Stimulated activated naive B cell treated with anti-CD40 and anti-IgM and Interleukin-4, amounts not matched to agents 10 μg/mL and 1 μg/mL and 100 μg/mL, for 72 hours (primary cell): Measurements from ENCODE around the gene ENTPD6.

Experiments
- ATAC-seq, 2 donors: fragments of 150-1000 bp; cut with Tn5 transposase; replicated peaks; 2 replicates each; pipeline ENCODE4 v1.10.0; 2021; ENCODE audit warnings: moderate library complexity in 1 of 2
- DNase-seq: peaks from one replicate; pipeline ENCODE4 v3.0.0; 2021
- H3K27ac Mint-ChIP-seq: one replicate; pipeline ENCODE4 v1.8.0; 2022; ENCODE audit warnings: mild to moderate bottlenecking, mixed read lengths
- H3K27me3 Mint-ChIP-seq, 2 donors: one replicate each; pipeline ENCODE4 v1.8.0; 2022; ENCODE audit warnings: mixed read lengths in 2 of 2
- H3K36me3 Mint-ChIP-seq, 2 donors: one replicate each; pipeline ENCODE4 v1.8.0; 2022; ENCODE audit warnings: mixed read lengths in 2 of 2, mild to moderate bottlenecking in 1 of 2
- H3K4me1 Mint-ChIP-seq, 2 donors: one replicate each; pipeline ENCODE4 v1.8.0; 2022; ENCODE audit warnings: mixed read lengths in 2 of 2, mild to moderate bottlenecking in 1 of 2
- H3K4me3 Mint-ChIP-seq, 2 donors: one replicate each; pipeline ENCODE4 v1.8.0; 2022; ENCODE audit warnings: mild to moderate bottlenecking in 2 of 2, mixed read lengths in 2 of 2, moderate library complexity in 1 of 2
- H3K9me3 Mint-ChIP-seq, 2 donors: one replicate each; pipeline ENCODE4 v1.8.0; 2022; ENCODE audit warnings: mixed read lengths in 2 of 2, mild to moderate bottlenecking in 1 of 2

Gene ENTPD6

DNA sequence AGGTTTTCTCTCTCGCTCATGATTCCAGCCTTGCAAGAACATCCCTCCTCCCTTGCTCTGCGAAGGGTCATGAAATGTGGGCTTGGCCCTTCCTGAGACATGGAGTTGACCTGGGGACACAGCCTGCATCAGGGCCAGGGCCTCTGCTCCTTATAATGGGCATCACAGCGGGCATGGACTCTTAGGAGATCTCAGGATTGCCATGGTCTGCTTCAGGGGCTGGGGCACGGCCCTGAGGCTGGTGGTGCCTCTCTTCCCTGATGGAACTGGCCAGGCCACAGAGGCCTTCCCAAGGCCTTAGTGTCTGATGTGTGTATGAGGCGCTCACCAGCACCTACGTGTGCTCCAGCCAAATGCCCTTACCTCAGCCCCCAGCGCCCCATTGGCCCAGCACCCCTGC lies 23.9 kb downstream of the ENTPD6 start:
- peaks cover 0 to 2% of the 10 kb centered on the region in 2 donors for H3K4me1 Mint-ChIP-seq
- no peak overlapping the region for H3K27ac Mint-ChIP-seq
- H3K27me3 Mint-ChIP-seq = no peaks in the 10 kb centered on the region
- no peak overlapping the region for H3K4me3 Mint-ChIP-seq
- no peaks in the 10 kb centered on the region for H3K9me3 Mint-ChIP-seq
- DNase-seq (no peak), ATAC-seq (no peak)
- H3K36me3 Mint-ChIP-seq = peaks cover 47 to 58% of the 10 kb centered on the region in 2 donors

DNA sequence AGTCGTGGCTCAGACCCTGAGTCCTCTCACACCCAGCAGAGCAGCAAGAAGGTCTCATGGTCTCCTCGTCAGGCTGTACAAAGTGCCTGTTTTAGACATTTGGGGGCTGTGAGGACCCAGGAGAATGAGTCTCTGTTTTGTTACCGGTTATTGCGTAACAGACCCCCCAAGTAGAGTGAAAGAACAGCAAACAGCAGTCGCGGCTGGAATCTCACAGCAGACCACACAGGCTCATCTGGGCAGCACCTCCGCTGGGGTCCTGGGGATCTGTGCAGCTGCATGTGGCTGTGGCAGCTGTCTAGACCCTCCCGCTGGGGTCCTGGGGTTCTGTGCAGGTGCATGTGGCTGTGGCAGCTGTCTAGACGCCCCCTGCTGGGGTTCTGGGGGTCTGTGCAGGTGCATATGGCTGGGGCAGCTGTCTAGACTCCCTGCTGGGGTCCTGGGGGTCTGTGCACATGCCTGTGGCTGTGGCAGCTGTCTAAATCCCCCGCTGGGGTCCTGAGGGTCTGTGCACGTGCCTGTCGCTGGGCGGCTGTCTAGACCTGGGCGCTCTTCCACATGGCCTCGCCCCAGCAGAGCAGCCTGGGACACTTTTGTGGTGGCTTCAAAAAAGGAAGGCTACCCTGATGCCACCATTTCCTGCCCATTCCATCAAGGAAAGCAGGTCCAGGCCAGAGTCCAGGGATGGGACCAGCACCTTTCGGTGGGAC lies 24.7 kb downstream of the ENTPD6 start:
- Mint-ChIP-seq H3K27ac (no peak overlapping the region), H3K36me3 (peaks cover 48 to 56% of the 10 kb centered on the region in 2 donors), H3K4me1 (peaks cover 0 to 2% of the 10 kb centered on the region in 2 donors), H3K27me3 (no peaks in the 10 kb centered on the region), H3K9me3 (no peaks in the 10 kb centered on the region), H3K4me3 (no peak overlapping the region)
- ATAC-seq (peak; percentile 42 to 58), DNase-seq (no peak)

DNA sequence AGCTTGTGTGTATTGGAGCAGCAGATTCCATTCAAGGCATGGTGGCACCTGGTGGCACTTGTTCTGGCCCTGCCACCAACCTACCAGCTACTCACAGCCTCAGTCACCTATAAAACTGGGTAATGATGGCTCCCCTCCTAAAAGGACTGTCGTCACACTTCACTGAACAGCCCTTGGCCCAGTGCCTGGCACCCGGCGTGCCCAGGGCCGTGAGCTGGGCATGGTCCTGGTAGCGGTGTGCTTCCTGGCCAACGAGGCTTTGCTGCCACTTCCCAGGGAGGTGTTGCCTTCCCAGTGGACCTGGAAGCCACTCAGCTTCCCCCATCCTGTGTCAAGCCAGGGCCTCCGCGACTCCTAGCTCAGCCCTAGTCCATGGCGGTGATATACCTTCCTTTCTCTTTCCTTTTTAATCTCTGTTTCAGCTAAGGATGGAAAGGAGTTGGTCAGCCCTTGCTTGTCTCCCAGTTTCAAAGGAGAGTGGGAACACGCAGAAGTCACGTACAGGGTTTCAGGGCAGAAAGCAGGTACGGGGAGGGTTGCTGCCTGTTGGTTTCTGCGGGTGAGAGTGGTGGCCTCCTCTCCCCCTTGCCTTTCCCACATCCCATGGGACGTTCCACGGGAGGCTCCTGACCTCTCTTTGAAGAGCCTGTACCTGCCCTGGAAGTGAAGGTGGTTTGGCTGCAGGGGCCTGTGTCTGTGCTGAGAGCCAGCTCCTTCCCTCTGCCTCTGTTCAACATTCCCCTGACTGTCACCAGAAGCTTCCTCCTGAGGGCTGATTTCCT lies 25.5 kb downstream of the ENTPD6 start:
- Mint-ChIP-seq H3K27me3 (no peaks in the 10 kb centered on the region), H3K4me3 (no peak overlapping the region), H3K9me3 (no peaks in the 10 kb centered on the region), H3K36me3 (peaks cover 49 to 55% of the 10 kb centered on the region in 2 donors), H3K4me1 (peaks cover 0 to 2% of the 10 kb centered on the region in 2 donors), H3K27ac (no peak overlapping the region)
- DNase-seq (no peak), ATAC-seq (no peak)

DNA sequence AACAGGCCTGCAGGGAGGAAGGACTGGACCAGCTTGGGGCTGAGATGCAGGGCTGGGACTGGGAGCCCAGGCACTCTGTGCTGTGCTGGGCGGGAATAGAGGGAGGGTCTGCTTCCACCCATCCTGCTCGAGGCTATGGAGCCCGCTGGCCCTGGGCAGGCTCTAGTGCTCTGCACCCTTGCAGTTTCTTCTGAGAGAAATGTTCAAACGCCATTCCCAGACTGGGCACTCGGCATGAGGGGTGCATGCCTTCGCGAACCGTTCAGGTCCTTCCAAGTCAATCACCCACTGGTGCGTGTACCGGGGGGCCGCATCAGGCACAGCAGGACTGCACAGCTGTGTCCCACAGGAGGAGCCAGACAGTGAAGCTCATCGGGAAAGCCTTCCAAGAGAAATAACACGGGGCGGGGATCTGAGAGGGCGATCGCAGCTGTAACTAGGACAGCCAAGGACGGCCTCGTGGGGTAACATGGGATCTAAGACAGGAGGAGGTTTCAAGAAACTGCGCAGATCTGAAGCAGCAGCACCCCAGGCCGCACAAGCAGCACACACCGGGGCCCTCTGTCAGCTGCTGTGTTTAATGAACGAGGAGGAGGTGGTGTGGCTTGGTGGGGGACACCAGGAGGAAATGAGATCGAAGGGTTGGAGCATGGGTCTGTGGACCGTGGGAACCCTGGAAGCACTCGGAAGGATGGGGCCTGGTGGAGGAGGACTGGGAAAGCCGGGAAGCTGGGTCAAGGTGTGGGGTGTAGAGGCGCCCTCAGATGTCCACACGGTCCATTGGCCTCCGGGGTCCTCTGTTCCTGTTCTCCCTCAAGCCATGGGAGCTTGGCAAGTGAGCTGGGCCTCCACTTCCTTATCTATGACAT lies 26.3 kb downstream of the ENTPD6 start:
- no peak for ATAC-seq
- no peaks in the 10 kb centered on the region for H3K27me3 Mint-ChIP-seq
- H3K4me3 Mint-ChIP-seq = no peak overlapping the region
- no peak for DNase-seq
- peaks cover 48 to 51% of the 10 kb centered on the region in 2 donors for H3K36me3 Mint-ChIP-seq
- peaks cover 0 to 2% of the 10 kb centered on the region in 2 donors for H3K4me1 Mint-ChIP-seq
- H3K27ac Mint-ChIP-seq = no peak overlapping the region
- no peaks in the 10 kb centered on the region for H3K9me3 Mint-ChIP-seq

DNA sequence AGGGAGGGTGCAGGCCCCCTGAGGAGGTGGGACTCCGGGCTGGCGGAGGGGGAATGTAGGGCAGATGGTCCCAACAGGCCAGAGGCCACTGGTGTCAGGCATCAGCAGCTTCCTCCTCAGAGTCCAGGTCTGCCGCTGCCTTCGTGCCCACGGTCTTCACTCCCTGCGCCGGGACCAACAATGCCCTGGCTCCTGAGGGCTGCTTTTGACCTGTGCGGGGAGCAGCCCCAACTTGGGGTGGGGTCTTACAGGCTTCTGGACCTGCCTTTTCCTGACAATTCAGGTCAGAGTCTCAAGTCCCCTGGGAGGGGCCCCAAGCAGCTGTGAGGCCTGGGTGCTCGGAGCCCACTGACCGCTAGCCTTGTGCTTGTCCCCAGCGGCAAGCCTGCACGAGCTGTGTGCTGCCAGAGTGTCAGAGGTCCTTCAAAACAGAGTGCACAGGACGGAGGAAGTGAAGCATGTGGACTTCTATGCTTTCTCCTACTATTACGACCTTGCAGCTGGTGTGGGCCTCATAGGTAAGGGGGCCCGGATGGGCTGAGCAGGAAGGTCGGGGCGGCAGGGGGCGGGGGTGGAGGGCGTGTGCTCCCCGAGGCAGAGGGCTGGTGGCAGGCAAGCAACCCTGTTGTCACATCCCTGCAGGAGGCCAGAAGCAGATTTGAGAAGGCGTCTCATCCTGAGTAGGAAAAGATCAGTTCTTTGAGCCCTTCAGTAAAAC lies 27.1 kb downstream of the ENTPD6 start:
- Mint-ChIP-seq H3K9me3 (no peaks in the 10 kb centered on the region), H3K27me3 (no peaks in the 10 kb centered on the region), H3K27ac (no peak overlapping the region), H3K4me1 (peaks cover 0 to 2% of the 10 kb centered on the region in 2 donors), H3K36me3 (peaks cover 47 to 51% of the 10 kb centered on the region in 2 donors), H3K4me3 (no peak overlapping the region)
- DNase-seq (no peak), ATAC-seq (peak in 1 of 2 donors; percentile 6)

DNA sequence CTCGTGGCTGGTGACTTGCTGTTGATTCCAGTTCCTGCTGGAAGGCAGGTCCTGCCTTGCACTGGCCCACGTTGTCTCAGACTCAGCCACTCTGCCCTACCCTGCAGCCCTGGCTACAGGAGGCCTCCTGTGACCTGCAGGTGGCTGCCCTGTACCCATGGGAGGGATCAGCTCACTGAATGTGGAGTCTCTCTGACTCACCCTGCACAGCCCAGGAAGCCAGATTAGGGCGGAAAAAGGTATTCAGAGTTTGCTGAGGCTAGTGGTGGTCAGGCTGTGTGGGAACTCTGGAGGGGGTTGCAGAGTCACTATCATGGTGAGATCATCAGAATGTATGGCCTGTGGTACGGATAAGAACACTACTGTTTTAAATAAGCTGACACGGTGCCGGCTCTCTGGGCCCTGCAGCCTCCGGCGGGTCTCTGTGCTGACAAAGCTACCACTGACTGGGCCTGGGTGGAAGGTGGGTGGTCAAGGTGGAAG lies 27.7 kb downstream of the ENTPD6 start:
- H3K4me3 Mint-ChIP-seq = no peak overlapping the region
- DNase-seq = no peak
- H3K36me3 Mint-ChIP-seq = peaks cover 41 to 45% of the 10 kb centered on the region in 2 donors
- ATAC-seq = peak; percentile 43 to 70
- H3K9me3 Mint-ChIP-seq = no peaks in the 10 kb centered on the region
- H3K4me1 Mint-ChIP-seq = peaks cover 0 to 2% of the 10 kb centered on the region in 2 donors
- no peaks in the 10 kb centered on the region for H3K27me3 Mint-ChIP-seq
- peak overlapping the region; percentile 43 for H3K27ac Mint-ChIP-seq

DNA sequence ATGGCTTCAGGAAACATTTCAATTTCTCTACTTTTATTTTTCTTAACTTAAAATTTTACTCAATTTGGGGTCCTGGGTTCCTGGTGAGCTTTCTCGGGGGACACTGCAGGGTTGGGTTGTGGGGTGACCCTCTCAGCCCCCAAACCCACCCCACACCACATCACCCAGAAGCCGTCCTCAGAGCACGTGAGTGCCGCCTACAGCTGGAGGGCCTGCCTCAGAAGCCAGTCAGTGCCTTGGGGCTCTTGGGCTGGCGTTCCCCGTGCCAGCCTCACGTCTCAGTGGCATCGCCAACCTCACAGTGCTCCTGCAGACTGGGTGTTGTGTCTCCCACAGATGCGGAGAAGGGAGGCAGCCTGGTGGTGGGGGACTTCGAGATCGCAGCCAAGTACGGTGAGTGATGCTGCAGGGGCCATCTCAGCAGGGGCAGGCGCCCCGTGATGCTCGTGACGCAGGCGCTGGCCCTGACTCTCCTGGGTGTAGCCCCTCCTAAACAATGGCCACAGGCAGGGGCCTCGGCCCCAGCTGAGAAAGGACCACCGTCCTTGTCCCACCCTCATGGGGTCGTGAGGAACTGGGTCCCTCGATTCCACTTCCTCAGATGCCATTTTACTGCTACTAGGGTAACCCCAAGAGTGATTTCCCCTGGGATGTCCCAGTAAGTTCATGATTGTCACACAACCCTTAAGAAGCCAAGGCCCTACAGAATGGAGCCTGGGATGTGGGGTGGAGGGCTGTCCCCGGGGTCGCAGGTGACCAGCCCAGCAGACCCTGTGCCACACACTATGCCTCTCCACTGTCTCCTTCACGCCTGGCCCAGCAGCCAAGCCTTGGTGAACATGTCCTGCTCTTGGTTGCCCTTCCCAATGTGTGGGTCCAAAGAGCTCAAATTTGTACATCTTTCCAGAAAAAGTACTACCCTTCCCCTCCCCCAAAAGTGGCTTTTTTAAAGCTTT lies 28.5 kb downstream of the ENTPD6 start:
- no peaks in the 10 kb centered on the region for H3K27me3 Mint-ChIP-seq
- H3K4me1 Mint-ChIP-seq = peaks cover 0 to 2% of the 10 kb centered on the region in 2 donors
- no peak for ATAC-seq
- H3K36me3 Mint-ChIP-seq = peaks cover 34 to 40% of the 10 kb centered on the region in 2 donors
- no peak overlapping the region for H3K27ac Mint-ChIP-seq
- no peaks in the 10 kb centered on the region for H3K9me3 Mint-ChIP-seq
- no peak overlapping the region for H3K4me3 Mint-ChIP-seq
- no peak for DNase-seq

DNA sequence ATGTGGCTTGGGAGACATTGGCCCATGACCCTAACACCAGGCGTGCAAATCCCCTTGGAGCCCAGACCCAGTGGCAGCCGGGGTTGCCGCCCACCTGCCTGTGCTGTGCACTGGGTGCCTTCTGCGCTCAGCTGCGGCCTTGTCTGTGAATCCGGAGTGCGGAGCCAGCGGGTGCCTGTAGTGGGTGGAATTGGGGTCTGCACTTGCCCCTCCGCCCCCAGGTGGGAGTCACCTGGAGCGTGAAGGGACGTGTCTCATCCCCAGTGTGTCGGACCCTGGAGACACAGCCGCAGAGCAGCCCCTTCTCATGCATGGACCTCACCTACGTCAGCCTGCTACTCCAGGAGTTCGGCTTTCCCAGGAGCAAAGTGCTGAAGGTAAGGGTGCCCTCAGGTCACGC lies 29.4 kb downstream of the ENTPD6 start:
- Mint-ChIP-seq H3K27ac (no peak overlapping the region), H3K27me3 (no peaks in the 10 kb centered on the region), H3K4me3 (no peak overlapping the region)

DNA sequence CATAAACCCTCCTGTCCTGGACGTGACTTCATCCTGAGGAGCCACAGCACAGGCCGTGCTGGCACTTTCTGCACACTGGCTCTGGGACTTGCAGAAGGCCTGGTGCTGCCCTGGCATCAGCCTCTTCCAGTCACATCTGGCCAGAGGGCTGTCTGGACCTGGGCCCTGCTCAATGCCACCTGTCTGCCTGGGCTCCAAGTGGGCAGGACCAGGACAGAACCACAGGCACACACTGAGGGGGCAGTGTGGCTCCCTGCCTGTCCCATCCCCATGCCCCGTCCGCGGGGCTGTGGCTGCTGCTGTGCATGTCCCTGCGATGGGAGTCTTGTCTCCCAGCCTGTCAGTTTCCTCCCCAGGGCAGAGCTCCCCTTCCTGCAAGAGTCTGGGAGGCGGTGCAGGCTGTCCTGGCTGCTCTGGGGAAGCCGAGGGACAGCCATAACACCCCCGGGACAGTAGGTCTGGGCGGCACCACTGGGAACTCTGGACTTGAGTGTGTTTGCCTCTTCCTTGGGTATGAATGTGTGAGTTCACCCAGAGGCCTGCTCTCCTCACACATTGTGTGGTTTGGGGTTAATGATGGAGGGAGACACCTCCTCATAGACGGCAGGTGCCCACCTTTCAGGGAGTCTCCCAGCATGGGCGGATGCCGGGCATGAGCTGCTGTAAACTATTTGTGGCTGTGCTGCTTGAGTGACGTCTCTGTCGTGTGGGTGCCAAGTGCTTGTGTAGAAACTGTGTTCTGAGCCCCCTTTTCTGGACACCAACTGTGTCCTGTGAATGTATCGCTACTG lies 30.3 kb downstream of the ENTPD6 start:
- no peak for ATAC-seq
- Mint-ChIP-seq H3K36me3 (peaks cover 29 to 40% of the 10 kb centered on the region in 2 donors), H3K4me3 (no peak overlapping the region), H3K9me3 (no peaks in the 10 kb centered on the region), H3K4me1 (peaks cover 9 to 14% of the 10 kb centered on the region in 2 donors), H3K27me3 (no peaks in the 10 kb centered on the region), H3K27ac (no peak overlapping the region)
- no peak for DNase-seq

More for the DNA sequence above, 29.4 kb downstream of the ENTPD6 start:
- ATAC-seq (no peak), DNase-seq (no peak)
- Mint-ChIP-seq H3K9me3 (no peaks in the 10 kb centered on the region), H3K36me3 (peaks cover 30 to 41% of the 10 kb centered on the region in 2 donors), H3K4me1 (peaks cover 6 to 7% of the 10 kb centered on the region in 2 donors)

DNA sequence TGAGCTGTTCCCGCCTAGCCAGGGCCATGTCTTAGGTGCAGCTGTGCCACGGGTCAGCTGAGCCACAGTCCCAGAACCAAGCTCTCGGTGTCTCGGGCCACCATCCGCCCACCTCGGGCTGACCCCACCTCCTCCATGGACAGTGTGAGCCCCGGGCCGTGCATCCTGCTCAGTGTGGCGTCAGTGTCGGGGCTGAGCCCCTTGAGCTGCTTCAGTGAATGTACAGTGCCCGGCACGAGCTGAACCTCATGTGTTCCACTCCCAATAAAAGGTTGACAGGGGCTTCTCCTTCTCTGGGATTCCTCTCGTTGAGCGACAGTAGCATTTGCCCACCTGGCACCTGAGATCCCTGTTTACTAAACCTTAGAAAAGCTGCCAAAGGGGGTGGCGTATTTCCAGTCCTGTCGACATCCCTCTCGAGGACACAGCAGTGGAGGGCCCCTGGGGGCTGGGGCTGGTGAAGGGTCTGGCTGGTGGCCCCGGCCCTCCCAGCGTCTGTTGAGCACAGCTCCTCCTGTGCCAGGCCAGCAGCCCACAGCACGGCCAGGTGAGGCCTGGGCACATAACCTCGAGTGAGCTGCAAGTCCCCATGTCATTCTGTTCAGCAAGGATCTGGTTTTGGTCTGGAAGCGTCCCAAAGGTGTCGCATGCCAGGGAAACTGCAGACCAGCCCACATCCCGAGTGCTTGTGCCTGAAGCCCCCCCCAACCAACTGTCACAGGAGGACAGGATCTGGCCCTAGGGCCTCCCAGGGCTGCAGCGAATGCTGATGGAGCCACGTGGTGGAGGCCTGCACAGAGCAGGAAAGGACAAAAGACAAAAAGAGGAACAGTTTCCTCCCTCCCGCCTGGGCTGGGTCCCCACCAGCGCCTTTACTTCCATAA lies 31.2 kb downstream of the ENTPD6 start:
- peaks cover 24 to 32% of the 10 kb centered on the region in 2 donors for H3K36me3 Mint-ChIP-seq

DNA sequence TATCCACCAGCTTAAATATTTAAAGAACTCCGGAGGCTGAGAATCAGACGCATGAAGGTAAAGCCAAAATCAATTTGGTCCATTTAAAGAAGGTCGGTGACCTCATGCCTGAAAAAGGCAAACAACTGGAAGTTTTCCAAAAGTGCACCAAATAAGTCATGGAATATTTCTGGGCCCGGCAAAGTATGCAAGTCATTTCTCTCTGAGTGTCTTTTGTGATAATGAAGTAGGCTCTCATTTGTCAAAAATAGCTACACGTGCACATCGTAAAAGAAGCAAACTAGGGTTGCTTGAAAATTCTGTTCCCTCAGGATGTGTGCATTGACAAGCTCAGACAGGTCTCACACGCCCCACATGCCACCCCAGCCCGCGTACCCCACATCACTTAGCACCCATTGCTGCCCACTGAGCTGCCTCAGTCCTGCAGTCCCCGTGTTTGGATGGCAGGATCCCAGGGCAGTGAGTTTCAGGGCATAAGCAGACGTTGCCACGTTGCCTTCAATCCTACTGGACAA lies 31.9 kb downstream of the ENTPD6 start:
- DNase-seq (no peak), ATAC-seq (no peak)
- H3K27ac Mint-ChIP-seq = peak overlapping the region; percentile 56
- no peaks in the 10 kb centered on the region for H3K9me3 Mint-ChIP-seq
- H3K4me3 Mint-ChIP-seq = no peak overlapping the region
- peaks cover 21 to 27% of the 10 kb centered on the region in 2 donors for H3K36me3 Mint-ChIP-seq
- H3K27me3 Mint-ChIP-seq = no peaks in the 10 kb centered on the region
- peaks cover 9 to 14% of the 10 kb centered on the region in 2 donors for H3K4me1 Mint-ChIP-seq

More for the DNA sequence above, 31.2 kb downstream of the ENTPD6 start:
- H3K4me1 Mint-ChIP-seq = peaks cover 9 to 14% of the 10 kb centered on the region in 2 donors
- H3K9me3 Mint-ChIP-seq = no peaks in the 10 kb centered on the region
- no peak for DNase-seq
- H3K4me3 Mint-ChIP-seq = no peak overlapping the region
- ATAC-seq = no peak
- no peaks in the 10 kb centered on the region for H3K27me3 Mint-ChIP-seq
- H3K27ac Mint-ChIP-seq = no peak overlapping the region
